ENCODE data around the gene MCTP2. TPM values are rescaled to one million over a fixed set of nuclear protein-coding genes. Genes with fewer than 3 reads are reported as not detected.

Gene MCTP2
- total and polyA plus RNA-seq, 9 of the 15 experiments (the other 6 are each of a cell fraction or from before 2014, with no cell fraction given): 0.07 TPM; not detected in 8

DNA sequence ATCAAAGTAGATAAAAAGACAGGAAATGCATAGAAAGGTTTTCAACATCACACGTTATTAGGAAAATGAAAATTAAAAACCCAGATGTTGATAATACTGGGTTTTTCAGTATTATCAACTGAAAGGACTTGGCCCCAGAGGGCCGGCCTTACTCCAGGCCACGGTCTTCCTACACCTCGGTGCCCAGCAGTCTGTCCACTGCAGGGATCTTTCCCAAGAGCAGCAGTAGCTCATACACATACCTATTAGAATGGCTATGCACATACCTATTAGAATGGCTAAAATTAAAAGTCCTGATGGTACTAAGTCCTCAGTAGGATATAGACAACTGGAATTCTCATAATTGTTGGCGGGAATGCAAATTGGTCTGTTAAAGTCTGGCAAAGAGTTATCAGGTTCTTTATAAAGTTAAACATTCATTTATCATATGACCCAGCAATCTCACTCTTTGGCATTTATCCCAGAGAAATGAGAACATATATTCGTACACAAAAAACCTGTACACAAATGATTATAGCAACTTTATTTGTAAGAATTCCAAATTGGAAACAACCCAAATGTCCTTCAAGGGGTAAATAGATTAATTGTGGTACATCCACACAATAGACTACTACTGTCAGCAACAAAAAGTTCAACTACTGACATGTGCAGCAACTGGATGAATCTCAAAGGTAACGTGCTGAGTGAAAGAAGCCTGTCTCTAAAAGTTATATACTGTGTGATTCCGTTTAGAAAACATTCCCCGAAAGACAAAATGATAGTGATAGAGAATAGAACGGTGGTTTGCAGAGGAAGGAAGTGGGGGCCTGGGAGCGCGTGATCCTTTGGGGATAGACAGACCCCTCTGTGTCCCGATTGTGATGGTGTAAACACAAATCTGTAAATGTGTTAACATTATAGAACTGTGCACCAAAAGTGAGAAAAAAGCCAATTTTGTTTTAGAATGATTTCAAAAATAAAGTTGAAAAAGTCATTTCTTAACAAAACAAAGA, 62.3 kb downstream of the MCTP2 start:
- Histone ChIP-seq H3K27ac (ENCODE audit: extremely low read depth, low read depth, low read length) (no peak overlapping the region), H3K27me3 (ENCODE audit: control insufficient read depth in 2 of 2, insufficient read depth in 2 of 2, low read length in 2 of 2) (no peaks in the 10 kb centered on the region), H3K36me3 (ENCODE audit: control insufficient read depth, insufficient read depth, low read length) (no peaks in the 10 kb centered on the region), H3K9ac (ENCODE audit: insufficient read depth in 1 of 2, low read depth in 2 of 2, low read length in 2 of 2) (no peak overlapping the region), H3K4me1 (replicated peaks in 1 of 2; ENCODE audit: control insufficient read depth in 2 of 2, insufficient read depth in 2 of 2, low read length in 2 of 2) (no peaks in the 10 kb centered on the region), H3K79me2 (ENCODE audit: control insufficient read depth, insufficient read depth, low read length) (no peaks in the 10 kb centered on the region), H3K4me2 (ENCODE audit: insufficient read depth, low read length) (no peak overlapping the region), H2AFZ (ENCODE audit: low read depth, low read length) (no peak overlapping the region), H4K20me1 (replicated peaks; ENCODE audit: control insufficient read depth, insufficient read depth, low read length) (no peaks in the 10 kb centered on the region), H3K4me3 (no peak overlapping the region), H3K9me3 (replicated peaks; ENCODE audit: control insufficient read depth, insufficient read depth, low read depth, low read length) (no peaks in the 10 kb centered on the region), H3K9me1 (ENCODE audit: control insufficient read depth, insufficient read depth, low read length) (no peaks in the 10 kb centered on the region)
- POLR2A ChIA-PET: no interaction called here
- 0% methylated on average over 13 of the region's 13 CpGs for whole genome bisulfite sequencing (ENCODE audit: insufficient coverage, low coverage, missing lambda C conversion rate)
- FAIRE-seq (no peak), ATAC-seq (no peak), DNase-seq (ENCODE audit: extremely low read depth in 1 of 4, low spot score in 3 of 4) (no peak)
- in situ Hi-C loops (cut with MboI): no loop called here
- BruUV-seq (replicated peaks): no TSS peak
- intact Hi-C loops (cut with micrococcal nuclease): no loop called here
- CTCF ChIA-PET (ENCODE audit: low intra/inter-chr PET ratio): no interaction called here
- no peak for TF ChIP-seq CC2D1A (IDR thresholded peaks at IDR 0.05)
- TF ChIP-seq, protein P1, sequence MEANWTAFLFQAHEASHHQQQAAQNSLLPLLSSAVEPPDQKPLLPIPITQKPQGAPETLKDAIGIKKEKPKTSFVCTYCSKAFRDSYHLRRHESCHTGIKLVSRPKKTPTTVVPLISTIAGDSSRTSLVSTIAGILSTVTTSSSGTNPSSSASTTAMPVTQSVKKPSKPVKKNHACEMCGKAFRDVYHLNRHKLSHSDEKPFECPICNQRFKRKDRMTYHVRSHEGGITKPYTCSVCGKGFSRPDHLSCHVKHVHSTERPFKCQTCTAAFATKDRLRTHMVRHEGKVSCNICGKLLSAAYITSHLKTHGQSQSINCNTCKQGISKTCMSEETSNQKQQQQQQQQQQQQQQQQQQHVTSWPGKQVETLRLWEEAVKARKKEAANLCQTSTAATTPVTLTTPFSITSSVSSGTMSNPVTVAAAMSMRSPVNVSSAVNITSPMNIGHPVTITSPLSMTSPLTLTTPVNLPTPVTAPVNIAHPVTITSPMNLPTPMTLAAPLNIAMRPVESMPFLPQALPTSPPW (CRISPR knock-in tag; IDR thresholded peaks at IDR 0.05): no peak
- no peak for TF ChIP-seq RB1 (IDR thresholded peaks at IDR 0.05; ENCODE audit: low read depth)
- TF ChIP-seq SMAD4 (CRISPR knock-in tag; conservative IDR thresholded peaks at IDR 0.05): no peak
- no peak for TF ChIP-seq KLF13 (tag; IDR thresholded peaks at IDR 0.05; ENCODE audit: borderline replicate concordance, low read depth)
- TF ChIP-seq MTF1 (CRISPR knock-in tag; IDR thresholded peaks at IDR 0.05; ENCODE audit: borderline replicate concordance): no peak
- TF ChIP-seq, protein P2, sequence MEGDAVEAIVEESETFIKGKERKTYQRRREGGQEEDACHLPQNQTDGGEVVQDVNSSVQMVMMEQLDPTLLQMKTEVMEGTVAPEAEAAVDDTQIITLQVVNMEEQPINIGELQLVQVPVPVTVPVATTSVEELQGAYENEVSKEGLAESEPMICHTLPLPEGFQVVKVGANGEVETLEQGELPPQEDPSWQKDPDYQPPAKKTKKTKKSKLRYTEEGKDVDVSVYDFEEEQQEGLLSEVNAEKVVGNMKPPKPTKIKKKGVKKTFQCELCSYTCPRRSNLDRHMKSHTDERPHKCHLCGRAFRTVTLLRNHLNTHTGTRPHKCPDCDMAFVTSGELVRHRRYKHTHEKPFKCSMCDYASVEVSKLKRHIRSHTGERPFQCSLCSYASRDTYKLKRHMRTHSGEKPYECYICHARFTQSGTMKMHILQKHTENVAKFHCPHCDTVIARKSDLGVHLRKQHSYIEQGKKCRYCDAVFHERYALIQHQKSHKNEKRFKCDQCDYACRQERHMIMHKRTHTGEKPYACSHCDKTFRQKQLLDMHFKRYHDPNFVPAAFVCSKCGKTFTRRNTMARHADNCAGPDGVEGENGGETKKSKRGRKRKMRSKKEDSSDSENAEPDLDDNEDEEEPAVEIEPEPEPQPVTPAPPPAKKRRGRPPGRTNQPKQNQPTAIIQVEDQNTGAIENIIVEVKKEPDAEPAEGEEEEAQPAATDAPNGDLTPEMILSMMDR (IDR thresholded peaks at IDR 0.05 in 2 of 3, conservative IDR thresholded peaks at IDR 0.05 in 1 of 3; ENCODE audit: insufficient read depth in 2 of 3, low read depth in 1 of 3, low read length in 3 of 3): no peak
- TF ChIP-seq CBX3 (IDR thresholded peaks at IDR 0.05; ENCODE audit: borderline replicate concordance in 1 of 2, low read length in 2 of 2): no peak
- TF ChIP-seq EHMT2 (IDR thresholded peaks at IDR 0.05): no peak
- no peak for TF ChIP-seq MIER1 (IDR thresholded peaks at IDR 0.05; ENCODE audit: low read depth)
- no peak for TF ChIP-seq KAT2B (IDR thresholded peaks at IDR 0.05; ENCODE audit: low read depth, low read length)
- TF ChIP-seq ZNF143 (CRISPR knock-in tag; IDR thresholded peaks at IDR 0.05): no peak
- no peak for TF ChIP-seq ZHX1 (conservative IDR thresholded peaks at IDR 0.05; ENCODE audit: low read length)
- no peak for TF ChIP-seq NEUROD1 (IDR thresholded peaks at IDR 0.05; ENCODE audit: borderline replicate concordance, low read depth, low read length, partially characterized antibody)
- no peak for TF ChIP-seq MBD2 (IDR thresholded peaks at IDR 0.05; ENCODE audit: borderline replicate concordance, low read depth)
- no peak for TF ChIP-seq ZFX (CRISPR knock-in tag; IDR thresholded peaks at IDR 0.05)

All from K562 (cell line).